Superior temporal gyrus (tissue), 1 donor: ENCODE measurements around the gene TICRR.

Source experiments
- DNase-seq: peaks from one replicate; pipeline ENCODE4 v3.0.0-alpha.2; 2016; ENCODE audit errors: extremely low spot score

Gene TICRR

DNA sequence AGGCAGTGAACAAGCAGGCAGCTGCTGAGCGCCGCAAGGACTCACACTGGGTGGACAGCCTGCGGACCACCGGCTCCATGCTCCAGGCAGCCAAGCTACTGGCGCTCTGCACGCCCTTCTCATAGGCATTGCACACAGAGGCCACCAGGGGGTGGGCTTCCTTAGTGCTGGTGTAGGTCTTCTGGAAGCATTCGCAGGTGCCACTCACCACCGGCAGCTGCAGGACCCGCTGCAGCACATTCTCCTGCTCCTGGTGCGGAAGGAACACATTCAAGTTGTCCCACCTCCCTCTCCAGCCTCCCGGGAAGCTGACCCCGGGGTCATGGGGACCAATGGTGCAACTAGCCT, 97.9 kb downstream of the TICRR start:
- DNase-seq = no peak

DNA sequence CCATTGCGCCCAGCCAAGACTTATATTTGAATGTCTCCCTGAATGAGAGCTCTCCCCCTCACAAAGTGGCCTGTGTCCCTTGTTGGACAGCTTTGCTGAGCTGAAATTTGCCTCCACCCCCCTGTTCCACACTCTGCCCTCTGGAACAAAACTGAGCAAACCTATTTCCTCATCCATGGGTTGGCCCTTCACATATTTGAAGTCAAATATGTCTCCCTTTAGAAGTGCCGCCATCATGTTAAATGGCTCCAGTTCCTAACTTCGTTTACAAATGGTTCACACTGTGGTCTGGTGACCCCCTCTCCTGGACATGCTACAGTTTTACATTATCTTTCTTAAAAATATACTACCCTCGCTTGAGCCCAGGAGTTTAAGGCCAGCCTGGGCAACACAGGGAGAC, 99.3 kb downstream of the TICRR start:
- DNase-seq = no peak

DNA sequence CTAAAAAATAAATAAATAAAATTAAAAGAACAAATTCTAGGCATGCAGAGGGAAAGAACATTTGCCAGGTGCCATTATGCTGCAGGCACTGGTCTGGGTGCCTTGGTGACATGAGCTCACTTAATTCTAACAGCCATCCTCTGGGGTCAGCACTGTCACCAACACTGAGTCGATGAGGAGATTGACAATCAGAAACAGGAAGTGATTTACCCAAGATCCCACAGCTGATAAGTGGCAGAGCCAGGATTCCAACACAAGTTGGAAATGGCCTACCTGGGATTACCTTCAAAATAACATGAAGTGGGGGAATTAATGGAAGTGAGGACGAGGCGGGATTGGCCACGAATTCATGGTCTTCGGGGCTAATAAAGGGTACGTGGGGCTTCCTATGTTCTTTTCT, 100.3 kb downstream of the TICRR start:
- no peak for DNase-seq

DNA sequence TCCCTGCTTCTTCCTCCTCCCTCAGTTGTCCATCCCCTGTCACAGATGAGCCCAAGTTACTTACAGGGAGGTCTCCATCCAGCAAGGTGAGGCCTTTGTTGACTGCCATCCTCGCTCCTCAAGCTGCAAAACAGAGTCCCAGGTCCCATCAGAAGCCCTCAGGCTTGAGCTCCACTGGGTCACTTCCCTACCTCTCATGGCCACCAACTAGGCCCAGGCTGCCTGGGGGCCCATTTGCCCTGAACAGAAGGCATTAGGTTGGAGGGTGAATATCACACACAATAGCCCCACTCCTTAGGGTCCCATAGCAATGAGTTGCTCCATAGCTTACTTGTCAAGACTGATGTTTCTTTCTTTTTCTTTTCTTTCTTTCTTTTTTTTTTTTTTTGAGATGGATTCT, 102.1 kb downstream of the TICRR start:
- DNase-seq = no peak
